HG03378 (cell line): ENCODE results near the gene AXIN1.

ENCODE experiments used
- ATAC-seq: cut with Tn5 transposase; IDR thresholded peaks from one replicate; pipeline ENCODE4 v1.9.1; 2021; ENCODE audit warnings: mild to moderate bottlenecking, moderate library complexity; ENCODE audit not compliant: unreplicated experiment

The AXIN1 gene

GRCh38 chr16:243348-243747 is 109.2 kb downstream of the AXIN1 start:
- no peak for ATAC-seq

GRCh38 chr16:242281-242680 is 110.2 kb downstream of the AXIN1 start:
- ATAC-seq, result no peak

- ATAC-seq, result no peak
Observed at GRCh38 chr16:240559-240958, 112.0 kb downstream of the AXIN1 start.

GRCh38 chr16:239948-240277 is 112.6 kb downstream of the AXIN1 start:
- no peak for ATAC-seq
